ENCODE results near the gene EIF2B1. TPM values are rescaled to one million over a fixed set of nuclear protein-coding genes. Genes with fewer than 3 reads are reported as not detected.

The EIF2B1 gene
- total RNA-seq, 1 experiment from 2014 or later: 41.7 TPM

- TF ChIP-seq EZH2phosphoT487 (IDR thresholded peaks at IDR 0.05; ENCODE audit: borderline replicate concordance) (no peak), RAD21 (IDR thresholded peaks at IDR 0.05; ENCODE audit: low read depth) (no peak), ZNF274 (IDR thresholded peaks at IDR 0.05; ENCODE audit: low read depth, low read length) (no peak)
Measured at GRCh38 chr12:123657211-123657610, 23.7 kb upstream of the EIF2B1 start (continued).

GRCh38 chr12:123656392-123656791, 22.9 kb upstream of the EIF2B1 start:
- TF ChIP-seq YY1 (IDR thresholded peaks at IDR 0.05; ENCODE audit: extremely low read depth, insufficient replicate concordance, low read depth, low read length) (no peak), EZH2 (IDR thresholded peaks at IDR 0.05) (no peak), ZNF274 (IDR thresholded peaks at IDR 0.05; ENCODE audit: low read depth, low read length) (no peak), SIN3A (IDR thresholded peaks at IDR 0.05; ENCODE audit: low read depth) (no peak), JUND (IDR thresholded peaks at IDR 0.05) (no peak), POLR2A (IDR thresholded peaks at IDR 0.05; ENCODE audit: borderline replicate concordance, extremely low read depth, insufficient read depth, insufficient read length) (no peak), CBX3 (IDR thresholded peaks at IDR 0.05; ENCODE audit: low read depth) (no peak), TCF7L2 (IDR thresholded peaks at IDR 0.05; ENCODE audit: borderline replicate concordance, extremely low read depth, insufficient read depth, insufficient read length) (no peak), ZFX (IDR thresholded peaks at IDR 0.05) (no peak), FOSL1 (IDR thresholded peaks at IDR 0.05; ENCODE audit: low read depth) (no peak), REST (IDR thresholded peaks at IDR 0.05; ENCODE audit: low read depth) (no peak), SRF (IDR thresholded peaks at IDR 0.05; ENCODE audit: low read depth) (no peak), EGR1 (IDR thresholded peaks at IDR 0.05; ENCODE audit: low read depth) (no peak), SP1 (IDR thresholded peaks at IDR 0.05; ENCODE audit: low read depth) (no peak), CTCF (IDR thresholded peaks at IDR 0.05 in 2 of 3, conservative IDR thresholded peaks at IDR 0.05 in 1 of 3; ENCODE audit: borderline replicate concordance in 1 of 3, insufficient read depth in 1 of 3, low read depth in 2 of 3, low read length in 2 of 3) (no peak)
- no peaks in the 10 kb centered on the region for H3K4me1 ChIP-seq (ENCODE audit: control insufficient read depth in 1 of 2, insufficient read depth in 2 of 2, low read length in 2 of 2)
- RAD21 ChIA-PET (ENCODE audit: low non-redundant PET in 1 of 2, low total read pairs in 2 of 2, uncharacterized antibody in 2 of 2, unreplicated experiment in 2 of 2): no interaction called here
- no peaks in the 10 kb centered on the region for H4K20me1 ChIP-seq (ENCODE audit: insufficient read depth)
- peaks cover 41 to 47% of the 10 kb centered on the region in 2 experiments; a peak in 3 of 4 replicates for H3K36me3 ChIP-seq (ENCODE audit: control insufficient read depth in 1 of 2, insufficient read depth in 2 of 2, low read length in 2 of 2)
- no peaks in the 10 kb centered on the region for H3K9me2 ChIP-seq (ENCODE audit: insufficient read depth)
- CTCF ChIA-PET: no interaction called here
- POLR2A ChIA-PET: no interaction called here
- no peak overlapping the region for H3K4me2 ChIP-seq (ENCODE audit: low read length)
- intact Hi-C loops (cut with micrococcal nuclease): no loop called here
- BruUV-seq (replicated peaks): no TSS peak
- H3K4me3 ChIP-seq (replicated peaks in 1 of 2; ENCODE audit: low read depth in 1 of 2, low read length in 2 of 2): no peak overlapping the region
- H3K9ac ChIP-seq (ENCODE audit: low read length): no peak overlapping the region
- ATAC-seq (no peak), DNase-seq (ENCODE audit: low read depth, low spot score) (no peak)
- H3K27me3 ChIP-seq (ENCODE audit: insufficient read depth, low read length): no peaks in the 10 kb centered on the region
- H3K79me2 ChIP-seq (ENCODE audit: insufficient read depth, low read length): peaks cover 5% of the 10 kb centered on the region
- no peak overlapping the region for H3K27ac ChIP-seq (ENCODE audit: low read depth, low read length)
- H2AFZ ChIP-seq (ENCODE audit: low read depth, low read length, poor library complexity, severe bottlenecking): no peak overlapping the region
- H3K9me3 ChIP-seq (ENCODE audit: control insufficient read depth in 1 of 2, insufficient read depth in 1 of 2, low read depth in 1 of 2, low read length in 2 of 2): no peaks in the 10 kb centered on the region

All from HCT116 (cell line).